Right cardiac atrium (tissue), 5 donors: ENCODE measurements around the gene ANKS3. TPM values are rescaled to one million over a fixed set of nuclear protein-coding genes. Genes with fewer than 3 reads are reported as not detected.

Source experiments
- ATAC-seq, 2 donors: fragments of 200-7000 bp; cut with Tn5 transposase; one replicate each; pipeline versions ENCODE4 v1.8.0 to v1.9.1; 2020; ENCODE audit warnings: moderate library complexity in 2 of 2, mild to moderate bottlenecking in 1 of 2
- DNase-seq, 3 donors: peaks; one replicate each; pipeline ENCODE4 v3.0.0-alpha.2; 2020
- H3K27ac ChIP-seq: one replicate; pipeline ENCODE4 v1.5.1; 2013; ENCODE audit warnings: mild to moderate bottlenecking, low read length, control low read depth, moderate library complexity
- H3K27me3 ChIP-seq: one replicate; pipeline ENCODE4 v1.6.1; 2013; ENCODE audit not compliant: control insufficient read depth, insufficient read depth
- H3K4me1 ChIP-seq: one replicate; pipeline ENCODE4 v1.6.1; 2013; ENCODE audit warnings: low read length; ENCODE audit not compliant: control insufficient read depth, insufficient read depth
- H3K4me3 ChIP-seq: one replicate; pipeline ENCODE4 v1.5.1; 2013; ENCODE audit warnings: low read length, control low read depth
- H3K9me3 ChIP-seq: one replicate; pipeline ENCODE4 v1.6.1; 2013; ENCODE audit warnings: low read length; ENCODE audit not compliant: control insufficient read depth
- WGBS: extraction: QIAGEN DNeasy Blood & Tissue Kit; methylation state at CpG from one replicate; pipeline ENCODE4 v1.1.7; 2013; 5-methylcytosine and 5-hydroxymethylcytosine counted together
- intact Hi-C, 4 donors: fragments of 100-400 bp; cut with DNase I; formaldehyde crosslinking; loops; one replicate each; pipeline versions ENCODE4 v1.11.0 to v1.14.0; 2022 to 2023
- polyA plus RNA-seq: library from polyadenylated mRNA; stranded (reverse); fragments of 200-250 nt; gene quantifications from one replicate; pipeline ENCODE4 v1.2.3, GENCODE V29; 2013
- total RNA-seq, 4 donors: library from RNA; stranded (reverse); fragmentation: NEBNext Ultra II Directional; extraction: Animal tissue kit (Norgen Biotek cat#: 25700); gene quantifications; one replicate each; pipeline ENCODE4 v1.2.1, GENCODE V29; 2021
- donor health status: healthy with polysubstance abuse.
- donor health status: DM: no; HTN: yes; CAD: no.
- donor health status: DM: no; HTN: no; CAD: no.
- donor health status: DM: no; HTN: yes; CAD: no; lungs with severe emphysema.
- donor health status: DM: yes; HTN: yes; CAD: no.

Gene ANKS3
- total and polyA plus RNA-seq, 5 donors = 8.9 to 13.5 (median 11.0) TPM

- intact Hi-C loops = no loop called here
- H3K9me3 ChIP-seq = no peaks in the 10 kb centered on the region
- 76% methylated on average over 5 of the region's 5 CpGs for WGBS
- DNase-seq (no peak), ATAC-seq (no peak)
- no peak overlapping the region for H3K4me3 ChIP-seq
- no peak overlapping the region for H3K27ac ChIP-seq
- H3K27me3 ChIP-seq = no peaks in the 10 kb centered on the region
- H3K4me1 ChIP-seq = no peaks in the 10 kb centered on the region
Observed at GRCh38 chr16:4718466-4718865, 15.6 kb downstream of the ANKS3 start.

GRCh38 chr16:4714996-4715395 is 19.1 kb downstream of the ANKS3 start:
- DNase-seq (no peak), ATAC-seq (no peak)
- H3K27me3 ChIP-seq = no peaks in the 10 kb centered on the region
- H3K27ac ChIP-seq = no peak overlapping the region
- H3K9me3 ChIP-seq = no peaks in the 10 kb centered on the region
- no peaks in the 10 kb centered on the region for H3K4me1 ChIP-seq
- intact Hi-C loops = no loop called here
- WGBS = 92% methylated on average over 2 of the region's 2 CpGs
- no peak overlapping the region for H3K4me3 ChIP-seq

DNA sequence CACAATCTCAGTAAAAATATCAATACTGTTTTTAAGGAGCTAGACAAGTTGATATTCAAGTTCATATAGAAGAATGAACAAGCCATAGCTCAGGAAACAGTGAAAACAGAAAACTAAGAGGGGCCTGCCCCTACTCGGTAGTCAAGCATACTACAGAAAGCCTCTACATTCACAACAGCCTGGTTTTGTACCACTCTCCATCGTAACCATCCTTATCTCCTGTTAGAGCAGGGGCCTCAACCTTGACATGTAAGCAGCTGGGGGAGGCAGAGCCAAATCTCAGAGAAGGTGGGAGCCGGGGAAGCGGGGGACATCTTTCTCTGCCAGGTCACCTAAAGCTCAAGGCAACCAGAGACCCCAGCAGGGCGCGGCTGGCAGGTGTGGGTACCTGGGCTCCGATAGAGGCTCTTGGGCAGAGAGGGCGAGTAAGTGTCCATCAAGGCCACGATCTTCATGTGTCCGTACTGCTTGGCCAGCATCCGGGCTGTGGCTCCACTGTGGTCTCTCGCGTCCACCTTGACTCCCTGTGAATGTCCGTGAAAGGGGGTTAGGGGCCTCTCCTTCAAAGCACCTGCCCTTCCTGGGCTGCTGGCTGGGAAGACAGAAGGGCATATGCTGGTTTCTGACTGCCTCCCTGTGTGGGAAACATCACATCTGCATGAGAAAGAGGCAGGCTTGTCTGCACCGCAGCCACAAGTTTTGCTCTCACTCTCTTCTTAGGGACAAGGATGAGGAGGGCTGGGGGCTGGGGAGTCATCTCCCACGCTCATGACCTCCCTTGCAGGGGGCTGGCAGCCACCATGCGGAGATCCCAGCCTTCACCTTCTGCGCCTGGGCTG is 20.2 kb downstream of the ANKS3 start:
- no peak overlapping the region for H3K4me3 ChIP-seq
- no peaks in the 10 kb centered on the region for H3K27me3 ChIP-seq
- no peaks in the 10 kb centered on the region for H3K9me3 ChIP-seq
- intact Hi-C loops = no loop called here
- ATAC-seq (peak in 1 of 2 donors; percentile 14), DNase-seq (no peak)
- H3K4me1 ChIP-seq = no peaks in the 10 kb centered on the region
- no peak overlapping the region for H3K27ac ChIP-seq
- 86% methylated on average over 18 of the region's 18 CpGs for WGBS

- ATAC-seq (no peak), DNase-seq (no peak)
- Histone ChIP-seq H3K4me1 (no peaks in the 10 kb centered on the region), H3K27me3 (no peaks in the 10 kb centered on the region), H3K27ac (no peak overlapping the region), H3K4me3 (no peak overlapping the region), H3K9me3 (no peaks in the 10 kb centered on the region)
- 98% methylated on average over 4 of the region's 4 CpGs for WGBS
- intact Hi-C loops = no loop called here
Observed at GRCh38 chr16:4709481-4709880, 24.6 kb downstream of the ANKS3 start.

- WGBS = 90% methylated on average over 7 of the region's 7 CpGs
- DNase-seq = no peak
Observed at GRCh38 chr16:4706871-4707270, 27.2 kb downstream of the ANKS3 start.

DNA sequence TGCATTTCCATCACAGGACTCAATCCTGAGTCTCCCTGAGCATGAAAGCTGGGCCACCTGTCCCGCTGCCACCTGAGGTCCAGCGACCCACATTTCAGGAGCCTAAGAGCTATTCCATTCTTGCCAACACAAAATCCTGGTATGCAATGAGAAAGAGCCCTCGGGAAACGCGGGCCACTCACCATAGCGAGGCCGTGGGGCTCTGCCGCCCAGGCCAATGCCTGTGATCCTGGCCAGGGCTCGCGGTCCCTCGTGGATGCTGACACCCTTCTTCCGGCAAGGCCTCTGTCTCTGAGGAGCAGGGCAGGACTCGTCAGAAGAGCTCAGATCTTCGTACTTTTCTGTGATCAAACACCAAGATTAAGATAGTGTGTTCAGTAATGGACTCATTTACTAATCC is 29.2 kb downstream of the ANKS3 start:
- Histone ChIP-seq H3K27ac (no peak overlapping the region), H3K4me1 (no peaks in the 10 kb centered on the region), H3K4me3 (no peak overlapping the region), H3K9me3 (no peaks in the 10 kb centered on the region), H3K27me3 (no peaks in the 10 kb centered on the region)
- WGBS = 95% methylated on average over 14 of the region's 14 CpGs
- intact Hi-C loops = no loop called here
- DNase-seq (no peak), ATAC-seq (no peak)

More at GRCh38 chr16:4706871-4707270, 27.2 kb downstream of the ANKS3 start:
- no peak for ATAC-seq
- Histone ChIP-seq H3K27ac (no peak overlapping the region), H3K9me3 (no peaks in the 10 kb centered on the region), H3K4me1 (no peaks in the 10 kb centered on the region), H3K27me3 (no peaks in the 10 kb centered on the region), H3K4me3 (no peak overlapping the region)
- intact Hi-C loops = no loop called here

DNA sequence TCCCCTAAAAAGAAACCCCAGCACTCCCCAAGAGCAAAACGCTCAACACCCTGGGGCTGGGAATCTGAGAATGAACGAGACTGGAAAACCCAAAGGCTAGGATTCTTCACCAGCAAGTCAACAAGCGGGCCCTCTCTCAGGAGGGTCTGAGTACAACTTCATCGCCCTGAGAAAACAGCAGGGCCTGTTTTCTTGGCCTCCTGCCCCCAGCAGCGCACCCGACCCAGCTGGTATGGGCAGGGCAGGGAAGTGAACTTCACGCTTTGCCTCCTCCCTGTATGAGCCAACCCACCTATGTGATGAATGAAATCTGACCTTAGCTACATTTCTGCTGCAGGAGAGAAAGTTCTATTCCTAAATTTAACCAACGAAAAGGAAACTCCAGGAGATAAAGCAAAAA is 29.6 kb downstream of the ANKS3 start:
- Histone ChIP-seq H3K4me1 (no peaks in the 10 kb centered on the region), H3K27me3 (no peaks in the 10 kb centered on the region), H3K9me3 (no peaks in the 10 kb centered on the region), H3K4me3 (no peak overlapping the region), H3K27ac (no peak overlapping the region)
- intact Hi-C loops = no loop called here
- WGBS = 88% methylated on average over 8 of the region's 8 CpGs
- no peak for ATAC-seq
- DNase-seq = no peak

DNA sequence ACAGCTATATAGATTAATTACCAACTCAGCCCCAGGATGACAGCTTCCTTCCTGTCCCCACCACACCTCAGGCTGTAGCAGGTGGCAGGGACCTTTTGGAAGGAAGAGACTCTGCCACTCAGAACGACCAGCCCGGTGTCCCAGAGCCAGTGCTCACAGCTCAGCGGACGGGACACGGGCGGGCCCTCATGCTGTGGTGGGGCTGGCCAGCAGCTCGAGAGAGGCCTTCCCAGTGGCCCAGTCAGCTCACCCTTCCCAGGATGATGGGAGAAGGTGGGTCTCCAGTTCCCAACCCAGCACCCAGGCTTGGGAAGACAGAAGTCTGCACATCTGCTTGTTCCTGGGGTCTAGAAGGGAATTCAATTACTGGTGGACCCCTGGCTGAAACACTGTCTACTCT is 30.2 kb downstream of the ANKS3 start:
- Histone ChIP-seq H3K27ac (no peak overlapping the region), H3K4me3 (no peak overlapping the region), H3K27me3 (no peaks in the 10 kb centered on the region), H3K4me1 (no peaks in the 10 kb centered on the region), H3K9me3 (no peaks in the 10 kb centered on the region)
- intact Hi-C loops = no loop called here
- DNase-seq (no peak), ATAC-seq (no peak)
- WGBS = 86% methylated on average over 7 of the region's 7 CpGs

DNA sequence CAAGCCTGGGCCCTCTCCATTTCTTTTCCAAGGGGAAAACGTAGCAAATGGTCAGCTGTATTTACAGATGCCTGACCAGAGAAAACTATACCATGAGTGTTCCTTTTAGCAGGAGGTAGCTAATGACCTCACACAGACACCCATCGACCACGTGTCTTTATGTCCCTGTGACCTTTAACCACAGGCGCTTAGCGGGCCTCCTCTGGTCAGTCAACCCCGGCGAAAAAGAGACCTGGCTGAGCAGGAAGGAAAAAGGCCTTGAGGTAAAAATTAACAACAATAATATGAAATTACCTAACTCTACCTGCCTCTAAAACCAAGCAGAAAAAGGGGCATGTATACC is 31.6 kb downstream of the ANKS3 start:
- Histone ChIP-seq H3K4me1 (no peaks in the 10 kb centered on the region), H3K9me3 (no peaks in the 10 kb centered on the region), H3K4me3 (no peak overlapping the region), H3K27ac (no peak overlapping the region), H3K27me3 (no peaks in the 10 kb centered on the region)
- WGBS = 87% methylated on average over 7 of the region's 7 CpGs
- DNase-seq = no peak
- ATAC-seq = no peak
- intact Hi-C loops = no loop called here

DNA sequence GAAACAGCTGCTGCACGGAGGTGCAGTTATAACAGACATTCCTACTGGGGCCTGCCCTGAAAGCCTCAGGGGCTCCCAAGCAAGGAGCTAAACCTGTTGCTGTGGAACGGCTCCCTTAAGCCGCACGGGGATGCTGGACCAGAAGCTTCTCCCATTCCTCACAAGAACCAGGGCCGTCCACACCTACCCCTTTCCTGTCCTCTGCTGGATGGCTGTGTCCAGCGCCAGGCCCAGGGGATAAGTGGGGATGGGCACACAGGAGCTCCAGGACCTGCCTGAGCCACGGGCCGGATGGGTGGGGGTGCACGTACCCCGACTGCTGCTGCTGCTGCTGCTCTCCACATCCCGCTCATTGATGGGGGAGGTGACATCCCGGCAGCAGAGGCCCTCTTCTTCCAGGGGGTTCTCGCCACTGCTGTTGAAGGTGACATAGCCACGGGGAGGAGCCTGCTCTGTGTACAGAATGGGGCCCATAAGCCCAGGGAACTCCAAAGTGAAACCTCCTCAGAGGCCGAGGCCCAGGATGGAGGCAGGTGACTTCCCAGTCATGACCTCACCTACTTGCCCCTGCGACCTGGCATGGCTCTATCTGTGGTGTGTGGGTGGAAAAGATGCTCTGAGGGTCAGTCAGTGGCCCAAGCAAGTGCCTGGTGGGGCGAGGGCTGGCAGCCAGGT is 32.1 kb downstream of the ANKS3 start:
- WGBS = 93% methylated on average over 17 of the region's 17 CpGs
- Histone ChIP-seq H3K4me1 (no peaks in the 10 kb centered on the region), H3K9me3 (no peaks in the 10 kb centered on the region), H3K27ac (no peak overlapping the region), H3K4me3 (no peak overlapping the region), H3K27me3 (no peaks in the 10 kb centered on the region)
- no peak for DNase-seq
- intact Hi-C loops = no loop called here
- no peak for ATAC-seq

DNA sequence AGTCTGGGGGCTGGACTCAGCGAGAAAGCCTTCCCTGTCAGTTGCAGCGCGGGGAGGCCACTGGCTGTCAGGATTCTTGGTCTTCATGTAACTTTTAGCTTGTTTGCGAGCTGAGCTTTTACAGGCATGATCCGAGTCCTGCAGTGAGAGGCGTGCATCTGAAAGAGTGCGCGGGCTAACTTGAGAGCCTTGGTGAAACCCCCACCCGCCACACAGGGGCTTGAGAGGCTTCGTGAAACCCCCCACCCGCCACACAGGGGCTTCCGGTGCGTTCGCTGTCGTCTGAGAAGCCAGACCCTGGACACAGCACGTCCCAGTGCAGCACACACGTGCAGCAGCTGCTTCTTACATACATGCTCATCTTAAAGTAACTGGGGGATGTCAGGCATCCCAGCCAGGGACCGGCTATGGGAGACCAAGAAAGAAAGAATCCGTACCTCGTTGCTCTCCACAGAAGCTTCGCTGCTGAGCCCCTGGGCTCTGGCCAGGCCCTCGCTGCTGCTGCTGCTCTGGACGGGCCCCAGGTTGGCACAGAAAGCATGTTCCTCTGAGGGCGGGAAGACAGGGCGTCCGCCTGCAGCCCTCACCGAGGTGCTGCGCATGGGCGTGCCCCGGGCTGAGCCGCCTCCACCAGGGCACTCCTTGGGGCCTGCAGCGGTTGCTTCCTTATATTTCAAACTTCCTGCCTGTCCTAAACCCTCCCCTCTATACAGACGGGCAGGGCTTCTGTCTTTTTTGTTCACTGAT is 32.9 kb downstream of the ANKS3 start:
- DNase-seq = peak in 2 of 3 donors; percentile 31 to 42
- Histone ChIP-seq H3K27ac (no peak overlapping the region), H3K4me1 (no peaks in the 10 kb centered on the region), H3K4me3 (no peak overlapping the region), H3K27me3 (no peaks in the 10 kb centered on the region), H3K9me3 (no peaks in the 10 kb centered on the region)
- peak in 1 of 2 donors; percentile 32 for ATAC-seq
- intact Hi-C loops = no loop called here
- 87% methylated on average over 33 of the region's 33 CpGs for whole genome bisulfite sequencing
